Muscle of back (tissue), 13 donors: Measurements from ENCODE around the gene NADK2. TPM values are rescaled to one million over a fixed set of nuclear protein-coding genes. Genes with fewer than 3 reads are reported as not detected.
"Not testable (repeated sequence)": the region's sequence is repeated elsewhere in the genome, so short reads cannot be mapped to it uniquely, and the experiment has no call there.

ENCODE experiments used
- DNase-seq, 3 donors: peaks; one replicate each; pipeline versions ENCODE4 v3.0.0 to v3.0.0-alpha.2; 2013
- long read RNA-seq, 9 donors: transcript quantifications; one replicate each; lab custom pipeline, GENCODE V29; 2026
- polyA plus RNA-seq, 10 donors: library from polyadenylated mRNA; unstranded; fragments of 120-200 nt; gene quantifications; one replicate each; pipeline ENCODE4 v1.2.1, GENCODE V29; 2013; ENCODE audit not compliant: insufficient read length in 10 of 10

Gene NADK2, protein sequence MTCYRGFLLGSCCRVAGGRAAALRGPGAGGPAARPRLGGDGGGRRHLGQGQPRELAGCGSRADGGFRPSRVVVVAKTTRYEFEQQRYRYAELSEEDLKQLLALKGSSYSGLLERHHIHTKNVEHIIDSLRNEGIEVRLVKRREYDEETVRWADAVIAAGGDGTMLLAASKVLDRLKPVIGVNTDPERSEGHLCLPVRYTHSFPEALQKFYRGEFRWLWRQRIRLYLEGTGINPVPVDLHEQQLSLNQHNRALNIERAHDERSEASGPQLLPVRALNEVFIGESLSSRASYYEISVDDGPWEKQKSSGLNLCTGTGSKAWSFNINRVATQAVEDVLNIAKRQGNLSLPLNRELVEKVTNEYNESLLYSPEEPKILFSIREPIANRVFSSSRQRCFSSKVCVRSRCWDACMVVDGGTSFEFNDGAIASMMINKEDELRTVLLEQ
- polyA plus RNA-seq: 10 to 100 TPM; 32.6 to 52.8 (median 41.7) TPM
- long read RNA-seq, donor 1, partial matches to known transcripts: 0 of 2 reads
- long read RNA-seq, donor 1, other reads (novel, unspliced or antisense): 0 of 2 reads
- long read RNA-seq, donor 2, partial matches to known transcripts: 0 of 2 reads
- long read RNA-seq, donor 2, other reads (novel, unspliced or antisense): 0 of 2 reads
- long read RNA-seq, donor 3: 0 reads
- long read RNA-seq, donor 4, partial matches to known transcripts: 0 of 2 reads
- long read RNA-seq, donor 4, other reads (novel, unspliced or antisense): 0 of 2 reads
- long read RNA-seq, donor 5, partial matches to known transcripts: 0 of 2 reads
- long read RNA-seq, donor 5, other reads (novel, unspliced or antisense): 0 of 2 reads
- long read RNA-seq, donor 6, partial matches to known transcripts: 0 of 4 reads
- long read RNA-seq, donor 6, other reads (novel, unspliced or antisense): 0 of 4 reads
- long read RNA-seq, donor 7, partial matches to known transcripts: 0 of 2 reads
- long read RNA-seq, donor 7, other reads (novel, unspliced or antisense): 0 of 2 reads
- long read RNA-seq, donor 8, partial matches to known transcripts: 0 of 1 reads
- long read RNA-seq, donor 8, other reads (novel, unspliced or antisense): 0 of 1 reads
- long read RNA-seq, donor 9, partial matches to known transcripts: 0 of 1 reads
- long read RNA-seq, donor 9, other reads (novel, unspliced or antisense): 0 of 1 reads

DNA sequence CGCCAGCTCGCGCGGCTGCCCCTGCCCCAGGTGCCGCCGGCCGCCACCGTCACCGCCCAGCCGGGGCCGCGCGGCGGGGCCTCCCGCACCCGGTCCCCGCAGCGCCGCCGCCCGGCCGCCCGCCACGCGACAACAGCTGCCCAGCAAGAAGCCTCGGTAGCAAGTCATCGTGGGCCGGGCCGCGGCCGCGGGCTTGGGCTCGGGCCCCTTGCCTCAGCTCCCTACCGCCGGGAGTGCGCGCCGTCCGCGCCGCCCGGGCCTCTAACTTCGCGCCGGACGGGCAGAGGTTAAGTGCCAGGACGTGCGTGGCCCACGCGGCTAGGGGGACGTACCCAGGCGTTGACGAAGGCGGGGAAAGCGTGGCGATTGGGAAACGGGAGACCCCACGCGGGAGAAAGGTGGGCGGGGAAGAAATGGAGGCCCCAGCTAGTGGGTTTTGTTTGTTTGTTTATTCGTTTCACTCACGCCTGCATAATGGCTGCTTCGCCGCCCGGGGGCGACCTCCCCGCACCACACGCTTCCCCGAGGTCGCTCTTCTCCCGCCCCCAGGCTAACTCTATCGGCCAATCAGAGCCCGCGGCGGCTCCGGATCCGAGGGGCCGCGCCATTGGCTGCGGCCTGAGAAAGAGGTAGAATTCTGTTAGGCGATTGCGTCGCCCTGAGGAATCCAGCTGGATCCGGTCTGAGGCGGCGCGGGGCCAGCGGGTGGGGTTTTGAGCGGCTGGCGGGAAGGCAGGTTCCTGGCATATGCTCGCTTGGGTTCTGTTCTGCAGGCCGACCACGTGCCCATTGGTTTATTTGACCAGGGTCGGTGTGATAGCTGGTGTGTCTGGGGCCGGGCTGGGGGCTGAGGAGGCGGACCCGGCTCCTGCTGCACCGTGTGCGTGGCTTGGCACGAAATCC is at the start of gene NADK2:
TSS of gene NADK2 (minus strand) at position 295 of the 903 bp plus-strand sequence. CDS start at position 168, 127 bp downstream.
- DNase-seq: peak; percentile 98 to 99 (median 98)

DNA sequence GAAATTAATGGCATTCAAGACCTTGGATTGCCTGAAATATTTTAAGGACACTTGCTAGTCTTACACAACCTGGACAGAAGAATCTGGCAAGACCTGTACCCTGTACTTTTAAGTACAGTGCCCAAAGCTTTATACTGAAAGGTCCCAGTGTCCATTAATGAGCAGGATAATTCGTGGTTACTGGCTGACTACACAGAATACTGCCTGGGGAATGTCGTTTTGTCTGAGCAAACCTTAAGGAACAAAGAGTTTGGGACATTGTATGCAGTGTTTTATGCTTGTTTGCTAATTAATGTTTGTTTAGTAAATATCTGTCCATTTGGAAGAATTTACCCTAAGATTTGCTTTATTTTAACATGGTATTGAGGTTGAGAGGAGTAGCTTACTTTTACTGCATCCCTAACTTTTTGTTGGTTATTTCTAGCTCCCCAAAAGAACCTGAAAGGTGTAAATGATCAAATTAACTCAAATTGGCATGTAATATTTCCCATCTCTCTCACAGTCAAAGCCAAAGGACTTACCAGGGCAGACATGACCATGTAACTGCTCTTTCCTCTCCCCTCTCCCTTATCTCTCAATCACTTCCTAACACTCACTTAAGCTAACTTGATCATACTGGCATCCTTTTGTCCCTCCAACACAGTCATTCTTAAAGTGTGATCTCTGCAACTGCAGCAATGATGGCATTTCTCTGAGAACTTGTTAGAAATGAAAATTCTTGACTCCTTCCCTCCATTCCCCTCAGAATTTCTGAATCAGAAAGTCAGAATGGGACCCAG is 44.3 kb upstream of the NADK2 start:
- no peak for DNase-seq

DNA sequence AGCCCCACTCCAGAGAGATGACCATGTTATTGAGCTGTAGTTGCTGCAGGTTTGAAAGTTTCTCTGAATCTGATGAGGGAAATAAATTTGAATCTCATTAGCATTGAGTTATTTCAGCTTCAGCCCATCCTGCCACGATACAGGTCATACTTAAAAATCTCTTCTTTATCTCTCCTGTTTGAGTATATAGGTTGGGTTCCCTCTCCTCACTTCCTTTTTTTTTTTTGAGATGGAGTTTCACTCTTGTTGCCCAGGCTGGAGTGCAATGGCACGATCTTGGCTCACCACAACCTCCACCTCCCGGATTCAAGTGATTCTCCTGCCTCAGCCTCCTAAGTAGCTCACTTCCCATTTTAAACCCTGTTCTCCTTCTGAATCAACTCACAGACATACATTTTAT is 42.0 kb upstream of the NADK2 start:
- DNase-seq: not testable (repeated sequence)

DNA sequence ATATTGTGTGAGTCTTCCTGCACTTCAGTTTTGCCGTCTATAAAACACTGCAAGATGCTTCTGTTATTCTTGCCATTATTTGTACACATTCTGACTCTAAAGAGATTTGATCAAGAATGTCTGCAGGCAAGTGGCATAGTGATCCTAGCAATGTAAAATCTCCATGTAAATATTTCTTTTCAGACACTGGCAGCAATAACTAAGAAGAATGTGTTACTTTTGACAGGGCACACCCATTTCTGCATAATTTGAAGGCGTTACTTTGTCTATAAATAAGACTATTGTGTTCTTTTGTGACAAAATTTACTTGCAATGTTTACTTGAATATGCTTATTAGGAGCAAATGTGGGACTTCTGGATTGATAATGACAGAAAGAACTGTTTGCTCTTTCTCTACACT is 39.9 kb upstream of the NADK2 start:
- DNase-seq: no peak

DNA sequence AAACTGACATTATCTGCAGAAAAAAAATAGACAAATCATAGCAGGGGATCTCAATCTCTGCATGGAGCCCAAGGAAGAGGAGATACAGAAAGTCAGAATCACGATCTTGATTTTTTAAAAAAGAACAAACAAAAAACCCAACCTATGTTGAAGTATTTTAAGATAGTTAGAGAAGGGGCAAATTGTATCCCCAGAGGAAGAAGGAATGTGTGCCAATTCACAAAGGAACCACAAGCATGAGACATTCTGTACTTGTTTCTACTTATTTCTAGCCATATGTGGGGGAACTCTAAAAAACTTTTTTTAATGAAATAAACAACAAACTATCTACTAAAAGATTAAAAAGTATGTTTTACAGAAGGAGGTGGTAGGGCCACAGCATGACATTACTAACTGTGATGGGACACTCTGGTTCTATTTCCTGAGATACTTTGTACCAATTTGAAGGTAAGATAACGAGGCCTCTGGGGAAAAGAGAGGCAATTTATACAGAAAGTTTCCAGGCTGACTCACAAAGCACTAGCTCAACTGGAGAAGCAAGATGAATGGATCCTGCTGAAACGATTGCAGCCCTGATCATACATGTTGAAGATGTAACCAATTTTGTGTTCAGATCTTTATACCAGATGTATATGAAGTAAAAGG is 37.5 kb upstream of the NADK2 start:
- no peak for DNase-seq

DNA sequence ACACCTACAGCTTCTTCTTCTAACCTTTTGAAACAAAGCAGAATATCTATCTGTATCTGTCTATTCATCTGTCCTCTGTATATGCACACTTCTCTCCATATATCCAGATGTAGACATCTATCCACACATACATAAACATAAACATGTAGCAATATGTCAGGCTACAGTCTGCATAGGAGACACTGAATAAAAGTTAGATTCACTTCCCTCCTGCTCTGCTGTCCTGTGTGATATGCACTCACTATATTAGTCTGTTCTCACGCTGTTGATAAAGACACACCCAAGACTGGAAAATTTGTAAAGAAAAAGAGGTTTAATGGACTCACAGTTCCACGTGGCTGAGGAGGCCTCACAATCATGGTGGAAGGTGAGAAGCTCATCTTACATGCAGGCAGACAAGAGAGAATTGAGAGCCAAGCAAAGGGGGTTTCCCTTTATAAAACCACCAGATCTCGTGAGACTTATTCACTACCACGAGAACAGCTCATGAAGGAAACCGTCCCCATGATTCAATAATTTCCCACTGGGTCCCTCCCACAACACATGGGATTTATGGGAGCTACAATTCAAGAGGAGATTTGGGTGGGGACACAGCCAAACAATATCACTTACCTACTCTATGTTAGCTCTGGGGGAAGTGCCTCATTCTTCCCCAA is 35.9 kb upstream of the NADK2 start:
- no peak for DNase-seq

DNA sequence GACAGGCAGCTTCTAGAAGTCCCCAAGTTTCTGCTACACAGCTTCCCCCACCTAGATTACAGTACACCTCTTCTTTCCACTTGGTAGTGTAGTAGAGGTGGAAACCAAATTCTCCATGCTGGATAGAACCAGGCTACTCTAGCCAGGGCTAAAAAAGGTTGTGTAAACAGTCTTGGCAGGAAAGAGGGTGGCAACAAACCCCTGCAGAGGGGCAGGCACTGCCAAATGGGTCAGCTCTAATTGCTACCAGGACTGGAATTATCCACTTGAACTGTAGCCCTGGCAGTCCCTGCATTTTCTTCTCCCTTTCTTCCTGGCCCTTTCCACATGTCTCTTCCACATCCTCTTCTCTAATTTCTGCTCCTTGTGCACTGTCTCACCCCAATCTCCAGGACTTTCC is 35.1 kb upstream of the NADK2 start:
- DNase-seq: no peak

DNA sequence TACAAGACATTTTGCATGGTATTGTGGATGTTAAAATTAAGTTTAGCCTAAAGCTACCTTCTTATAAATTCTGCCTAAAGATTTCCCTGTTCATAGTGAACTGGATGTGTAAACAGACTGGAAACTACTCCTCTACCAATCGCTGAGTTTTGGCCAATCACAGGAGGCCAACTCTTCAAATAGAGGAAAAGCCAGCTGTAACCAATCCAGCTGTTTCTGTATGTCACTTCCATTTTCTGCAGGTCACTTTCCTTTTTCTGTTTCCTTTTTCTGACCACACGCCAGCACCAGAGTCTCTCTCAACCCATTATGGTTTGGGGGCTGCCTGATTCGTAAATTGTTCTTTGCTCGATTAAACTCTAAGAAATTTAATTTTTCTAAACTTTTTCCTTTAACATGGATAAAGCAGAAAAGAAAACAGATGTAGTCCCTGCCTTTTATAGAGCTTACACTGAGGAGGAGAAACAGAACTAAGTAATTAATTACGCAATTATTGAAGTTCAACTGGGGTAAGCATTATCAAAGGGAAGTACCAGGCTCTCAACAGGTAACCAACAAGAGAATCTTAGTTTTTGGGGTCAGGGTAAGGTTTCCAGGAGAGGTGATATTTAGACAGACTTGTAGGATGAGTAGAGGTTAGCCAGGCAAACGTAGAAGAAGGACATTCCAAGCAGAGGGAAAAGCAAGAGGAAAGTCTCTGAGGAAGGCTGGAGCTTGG is 32.2 kb upstream of the NADK2 start:
- DNase-seq: peak in 1 of 3 donors; percentile 9

DNA sequence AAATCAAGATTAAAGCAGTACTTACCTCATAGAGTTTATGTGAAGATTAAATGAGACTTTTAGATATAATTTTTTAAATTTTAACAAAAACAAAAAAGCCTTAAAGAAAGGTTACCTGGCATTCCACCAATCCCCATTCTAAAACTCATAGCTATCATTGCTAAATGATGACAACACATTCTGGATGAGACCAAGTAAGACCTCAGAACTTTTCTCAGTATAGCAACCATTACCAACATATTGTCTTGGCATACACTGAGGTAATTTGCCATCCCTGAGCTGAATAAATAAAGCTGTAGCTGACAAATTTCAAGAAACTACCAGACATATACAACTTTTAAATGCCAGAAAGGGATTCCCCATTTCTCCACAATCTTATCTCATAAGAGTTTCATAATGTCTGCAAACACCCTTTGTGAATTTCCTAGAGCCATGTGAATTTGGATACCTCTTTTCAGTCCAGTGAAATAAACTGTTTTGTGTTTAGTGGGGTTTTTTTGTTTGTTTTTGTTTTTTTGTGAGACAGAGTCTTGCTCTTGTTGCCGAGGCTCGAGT is 30.5 kb upstream of the NADK2 start:
- DNase-seq: no peak

DNA sequence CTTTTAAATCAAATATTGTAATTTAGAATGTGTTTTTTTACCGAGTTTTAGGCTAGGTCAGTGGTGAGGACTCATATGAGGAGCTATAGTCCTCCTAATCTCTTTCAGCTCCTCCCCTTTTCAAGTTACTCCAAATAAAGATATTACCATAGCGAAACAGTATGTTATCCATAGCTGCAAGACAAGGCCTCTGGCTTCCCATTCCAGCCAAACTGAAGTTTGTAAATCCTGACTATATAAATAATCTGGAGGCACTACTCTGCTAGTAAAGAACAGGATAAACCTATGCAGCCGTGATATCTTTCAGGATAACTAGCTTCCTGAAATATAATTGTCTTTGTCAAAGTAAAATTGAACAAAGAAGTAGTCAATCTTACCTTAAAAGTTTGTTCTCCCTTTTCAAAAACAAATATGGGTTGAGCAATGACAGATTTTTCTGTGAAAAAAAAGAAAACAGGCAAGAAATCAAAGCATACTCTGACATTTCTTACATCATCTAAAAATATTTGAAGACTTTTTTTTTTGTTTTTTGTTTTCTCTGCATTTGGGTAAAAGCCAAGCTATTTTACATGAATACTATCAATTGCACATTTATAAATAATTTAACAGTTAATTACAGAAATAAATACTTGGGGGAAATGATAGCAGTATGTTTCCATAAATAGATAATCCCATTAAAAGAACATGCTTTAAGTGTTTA is 29.3 kb upstream of the NADK2 start:
- no peak for DNase-seq

DNA sequence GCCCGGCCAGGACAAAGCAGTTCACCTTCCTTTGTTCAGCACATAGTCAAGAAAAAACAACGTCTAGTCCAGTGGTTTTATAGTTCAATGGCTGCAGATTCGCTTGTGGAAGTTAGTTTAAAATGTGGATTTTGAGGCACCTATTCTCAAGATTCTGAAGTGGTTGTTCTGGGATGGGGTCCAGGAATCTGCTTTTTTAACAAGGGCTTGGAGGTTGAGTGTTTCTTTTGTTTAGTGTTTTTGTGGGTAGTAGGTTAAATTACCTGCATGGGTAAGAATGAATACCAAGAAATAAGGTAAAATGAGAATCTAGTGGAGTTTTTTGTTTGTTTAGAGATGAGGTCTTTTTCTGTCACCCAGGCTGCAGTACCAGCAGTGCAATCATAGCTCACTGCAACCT is 28.4 kb upstream of the NADK2 start:
- no peak for DNase-seq

DNA sequence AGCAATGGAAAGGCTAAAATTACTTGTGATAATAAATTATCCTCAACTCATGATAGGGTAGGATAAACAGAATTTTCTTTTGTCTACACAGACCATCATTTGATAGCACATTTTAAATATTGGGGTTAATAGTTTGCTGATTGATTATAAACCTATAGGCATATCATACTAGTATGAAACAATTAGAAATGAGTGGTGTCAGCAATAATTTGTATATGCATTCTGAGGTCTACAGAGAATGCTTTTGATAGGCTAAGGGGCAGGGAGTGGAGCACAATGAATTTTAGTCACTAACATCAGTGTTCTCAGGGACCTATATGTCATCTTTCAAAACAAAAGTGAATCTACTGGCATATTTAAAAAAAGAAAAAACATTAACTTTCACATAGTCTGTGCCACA is 27.8 kb upstream of the NADK2 start:
- DNase-seq: no peak

DNA sequence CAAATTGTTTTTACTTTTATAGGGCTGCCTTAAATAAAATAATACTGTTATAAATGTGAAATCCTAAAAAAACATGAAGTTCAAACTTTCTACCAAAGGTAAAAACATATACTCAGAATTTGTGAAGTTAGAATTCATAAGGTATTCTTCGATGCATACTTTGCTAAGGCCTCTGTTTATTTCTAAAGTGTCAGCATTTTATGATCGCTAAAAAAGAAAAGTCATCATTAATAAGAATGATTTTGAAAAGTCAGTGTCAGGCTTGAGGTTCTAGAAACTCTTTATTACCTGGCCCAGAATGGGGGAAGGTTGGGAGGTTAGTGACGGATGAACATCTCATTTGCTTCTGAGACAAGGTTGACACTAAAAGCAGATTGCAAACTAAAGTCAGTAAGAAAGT is 26.2 kb upstream of the NADK2 start:
- DNase-seq: no peak

DNA sequence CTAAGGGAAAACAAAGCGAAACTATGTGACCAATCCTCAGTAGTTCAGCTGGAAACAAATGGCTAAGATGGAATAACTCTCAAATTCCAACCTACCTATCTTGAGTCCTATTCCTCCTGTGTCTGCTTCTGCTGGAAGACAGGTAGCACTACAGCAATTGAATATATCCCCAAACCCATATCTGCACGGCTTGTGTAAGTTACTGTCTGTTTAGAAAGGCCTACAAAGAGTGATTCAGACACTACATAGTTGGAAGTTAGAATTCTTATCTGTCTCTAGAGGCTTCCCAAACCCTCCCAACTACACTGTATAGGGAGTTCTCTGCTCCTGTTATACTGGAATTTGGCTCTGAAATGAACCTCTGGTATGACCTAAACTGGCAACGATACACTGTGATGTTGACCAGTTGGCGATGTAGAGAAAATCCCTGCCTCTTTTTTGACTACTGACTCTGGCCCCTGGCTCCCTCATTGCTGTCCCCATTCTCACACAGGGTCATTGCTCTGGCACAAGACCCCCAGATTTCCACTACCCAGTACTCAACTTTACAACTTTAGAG is 22.6 kb upstream of the NADK2 start:
- no peak for DNase-seq

DNA sequence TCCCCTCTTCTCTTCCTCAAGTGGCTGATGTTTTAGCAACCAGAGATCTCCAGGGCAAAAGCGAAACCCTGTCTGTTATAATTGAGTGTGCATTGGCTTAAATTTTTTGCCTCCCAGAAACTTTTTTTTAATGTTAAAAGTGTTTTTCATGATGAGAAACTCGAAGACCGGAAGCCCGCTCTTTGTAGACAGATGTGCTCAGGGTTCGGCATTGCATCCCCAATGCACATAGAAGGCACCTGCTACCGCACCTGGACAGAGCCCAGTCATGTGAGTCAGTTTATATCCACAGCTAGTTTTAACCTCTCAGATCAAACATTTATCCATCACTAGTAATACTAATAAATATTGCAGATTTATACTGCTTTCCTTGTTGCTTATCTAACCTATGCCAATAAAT is 19.5 kb upstream of the NADK2 start:
- no peak for DNase-seq

DNA sequence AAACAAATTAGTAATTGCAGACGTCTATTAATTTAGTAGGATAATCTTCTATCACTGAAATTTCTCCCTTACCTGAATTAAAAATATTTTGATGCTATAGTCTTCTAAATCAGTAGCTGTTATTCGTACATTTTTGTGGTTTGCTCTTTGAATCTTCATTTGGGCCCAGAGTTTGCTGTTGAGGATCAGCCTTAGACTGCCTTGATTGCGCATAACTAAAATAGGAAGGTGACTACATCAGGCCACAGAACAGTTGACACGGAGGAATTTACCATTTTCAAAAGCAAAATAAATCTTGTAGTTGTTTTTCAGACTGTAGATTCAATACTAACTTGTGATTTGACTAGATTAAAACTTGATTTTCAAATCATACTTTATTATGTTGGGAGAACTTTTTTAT is 11.8 kb upstream of the NADK2 start:
- DNase-seq: no peak

DNA sequence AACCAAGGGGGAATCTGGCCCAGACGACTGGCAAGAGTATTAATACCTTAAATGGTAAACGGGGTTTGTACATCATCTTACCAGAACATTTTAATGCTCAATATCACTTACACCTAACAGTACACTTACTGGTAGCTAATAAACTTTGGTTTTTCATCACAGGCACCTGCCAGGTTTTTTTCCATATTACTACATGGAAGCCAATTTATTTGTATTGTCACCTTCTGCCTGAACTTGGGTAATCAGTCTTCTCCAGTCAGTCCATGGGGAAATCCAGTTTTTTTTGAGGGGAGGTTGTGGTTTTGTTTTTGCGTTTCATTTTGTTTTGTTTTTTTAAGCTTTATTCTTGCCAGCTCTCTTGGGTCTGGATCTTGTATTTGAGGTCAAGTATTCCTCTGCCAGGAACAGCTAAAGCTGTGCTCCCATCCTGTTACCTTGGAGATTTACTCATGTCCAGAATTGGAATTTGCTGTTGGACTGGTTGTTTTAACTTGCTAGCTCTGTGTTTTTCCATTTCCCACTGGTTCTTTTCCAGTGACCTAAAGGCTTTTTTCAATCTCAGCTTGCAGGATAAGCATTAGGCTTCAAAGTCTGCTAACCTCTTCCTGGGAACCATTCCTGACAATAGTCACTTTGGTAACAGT is 11.1 kb upstream of the NADK2 start:
- peak in 1 of 3 donors; percentile 14 for DNase-seq
